Measurements from ENCODE around the gene PAX8.
A peak's percentile ranks its signal among the peaks of the same experiment; 100 is the strongest.

PAX8 gene

DNA sequence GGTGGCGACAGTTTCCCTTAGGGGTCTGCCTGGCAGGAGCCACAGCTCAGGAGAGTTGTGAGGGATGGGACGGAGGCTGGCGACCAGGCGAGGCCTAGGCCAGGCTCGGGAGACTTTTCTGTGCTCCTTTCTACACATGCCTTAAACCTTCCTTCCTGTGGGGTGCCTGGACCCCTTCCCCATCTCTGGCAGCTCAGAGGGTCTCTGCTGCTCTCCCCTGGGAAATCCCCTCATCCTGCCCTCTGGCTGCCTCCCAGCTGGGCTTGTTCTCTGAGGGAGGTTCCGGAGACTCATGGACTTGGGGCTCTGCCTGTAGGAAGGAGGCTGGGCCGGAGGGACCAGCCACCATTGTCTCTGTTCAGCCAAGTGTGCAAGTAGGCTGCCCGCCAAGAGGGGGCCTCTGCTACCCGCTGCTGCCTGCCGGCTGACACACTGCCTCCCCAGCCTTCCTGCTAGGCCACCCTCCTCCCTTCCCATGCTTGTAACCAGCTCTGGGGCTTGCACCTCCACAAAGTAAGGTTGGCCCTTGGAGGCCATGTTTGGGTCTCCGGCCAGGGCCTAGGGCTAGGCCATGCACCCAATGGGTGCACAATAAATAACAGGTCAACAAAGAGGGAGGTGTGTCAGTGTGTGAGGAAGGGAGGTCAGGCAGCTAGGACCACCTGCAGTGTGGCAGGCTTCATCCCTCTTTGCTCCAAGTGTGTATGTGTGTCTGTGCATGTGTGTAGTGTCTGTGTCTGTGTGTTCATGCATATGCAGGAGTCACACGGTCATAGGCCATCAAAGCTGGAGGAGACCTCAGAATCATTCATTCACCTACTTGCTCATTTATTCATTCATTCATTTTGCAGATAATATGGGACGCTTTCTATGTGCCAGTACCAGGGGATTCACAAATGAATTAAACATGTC lies 76.2 kb downstream of the PAX8 start:
- no peak for DNase-seq (ENCODE audit: low read depth)

DNA sequence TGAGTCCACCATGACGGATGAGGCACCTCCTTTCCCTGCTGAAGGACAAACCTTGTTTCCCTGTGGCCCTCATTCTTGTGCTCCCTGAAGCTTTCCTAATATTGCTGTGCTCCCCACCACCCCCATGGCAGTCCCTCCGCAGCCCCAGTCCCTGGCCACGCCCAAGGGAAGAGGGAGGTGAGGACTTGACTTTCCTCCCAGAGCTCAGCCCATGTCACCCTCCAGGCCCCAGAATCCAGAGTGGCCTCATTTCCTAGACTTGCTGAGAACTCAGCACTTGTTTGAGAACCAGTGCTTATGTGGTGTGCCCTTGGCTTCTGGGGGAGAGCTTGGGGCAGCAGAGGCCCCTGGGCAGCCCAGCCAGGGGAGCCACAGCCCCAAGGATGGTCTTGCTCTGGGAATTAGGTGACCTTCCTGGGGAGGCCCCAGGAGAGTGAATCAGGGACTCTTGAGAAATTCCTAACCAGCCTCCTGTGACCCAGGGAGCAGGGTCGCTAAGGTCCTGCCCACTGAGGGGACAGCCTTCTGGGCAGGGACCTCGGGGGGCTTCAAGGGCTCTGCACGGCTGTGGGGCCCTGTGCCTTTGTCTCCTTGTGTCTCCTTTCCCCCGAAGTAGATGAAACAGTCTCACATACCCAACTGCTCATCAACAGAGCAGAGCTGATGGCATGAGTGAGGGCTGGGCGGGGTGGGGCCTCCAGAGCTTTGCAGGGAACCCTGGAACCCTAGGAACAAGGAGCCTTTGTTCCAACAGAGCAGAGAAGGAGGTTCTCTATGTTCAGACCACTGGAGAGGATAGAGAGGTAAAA lies 77.0 kb downstream of the PAX8 start:
- DNase-seq (ENCODE audit: low read depth) = no peak

DNA sequence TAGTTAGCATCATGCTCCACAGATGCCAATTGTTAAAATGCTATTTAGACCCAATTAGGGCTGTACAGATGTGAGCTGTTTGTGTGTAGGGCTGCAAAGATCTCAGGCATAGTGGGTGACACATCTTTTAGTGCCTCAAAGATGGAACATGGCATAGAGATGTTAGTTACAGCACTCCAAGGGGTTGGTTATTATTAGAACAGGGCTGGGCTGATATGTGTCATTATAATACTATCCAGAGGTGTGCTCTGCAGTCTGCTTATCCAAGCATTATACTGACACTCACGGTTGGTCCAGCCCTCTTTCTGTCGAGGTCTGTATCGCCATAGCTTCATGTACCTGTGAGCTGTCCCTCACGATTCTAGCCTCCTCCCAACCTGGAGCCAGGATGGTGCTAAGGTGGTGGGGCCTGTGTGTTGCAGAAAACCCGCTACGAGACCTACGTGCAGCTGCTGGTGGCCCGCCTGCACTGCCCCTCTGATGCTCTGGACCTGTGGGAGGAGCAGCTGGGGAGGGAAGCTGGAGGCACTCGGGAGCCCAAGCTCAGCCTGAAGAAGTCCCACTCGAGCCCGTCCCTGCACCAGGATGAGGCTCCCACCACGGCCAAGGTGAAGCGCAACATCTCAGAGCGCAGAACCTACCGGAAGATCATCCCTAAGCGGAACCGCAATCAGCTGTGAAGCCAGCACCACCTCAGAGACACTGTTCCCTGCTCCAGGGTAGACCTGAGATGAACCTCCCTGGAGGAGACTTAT lies 77.8 kb downstream of the PAX8 start:
- no peak for DNase-seq (ENCODE audit: low read depth)

DNA sequence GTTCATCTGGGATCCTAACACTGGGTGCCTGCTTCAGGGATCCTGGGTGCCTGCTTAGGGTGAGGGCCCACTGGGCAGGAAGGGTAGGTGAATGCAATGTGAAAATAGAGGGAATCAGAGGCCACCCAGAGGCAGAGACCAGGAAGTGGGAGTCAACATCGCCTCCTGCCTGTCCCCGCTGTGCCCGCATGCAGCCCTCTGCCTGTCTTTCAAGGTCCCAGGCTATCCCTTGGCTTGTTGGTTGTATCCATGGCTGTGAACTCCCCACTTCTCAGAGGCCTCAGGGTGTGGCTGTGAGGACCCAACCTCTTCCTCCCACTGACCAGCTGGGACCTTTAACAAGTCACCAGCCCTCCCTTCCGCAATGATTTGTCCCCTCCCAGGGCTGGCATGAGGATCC lies 78.5 kb downstream of the PAX8 start:
- DNase-seq (ENCODE audit: low read depth) = no peak

DNA sequence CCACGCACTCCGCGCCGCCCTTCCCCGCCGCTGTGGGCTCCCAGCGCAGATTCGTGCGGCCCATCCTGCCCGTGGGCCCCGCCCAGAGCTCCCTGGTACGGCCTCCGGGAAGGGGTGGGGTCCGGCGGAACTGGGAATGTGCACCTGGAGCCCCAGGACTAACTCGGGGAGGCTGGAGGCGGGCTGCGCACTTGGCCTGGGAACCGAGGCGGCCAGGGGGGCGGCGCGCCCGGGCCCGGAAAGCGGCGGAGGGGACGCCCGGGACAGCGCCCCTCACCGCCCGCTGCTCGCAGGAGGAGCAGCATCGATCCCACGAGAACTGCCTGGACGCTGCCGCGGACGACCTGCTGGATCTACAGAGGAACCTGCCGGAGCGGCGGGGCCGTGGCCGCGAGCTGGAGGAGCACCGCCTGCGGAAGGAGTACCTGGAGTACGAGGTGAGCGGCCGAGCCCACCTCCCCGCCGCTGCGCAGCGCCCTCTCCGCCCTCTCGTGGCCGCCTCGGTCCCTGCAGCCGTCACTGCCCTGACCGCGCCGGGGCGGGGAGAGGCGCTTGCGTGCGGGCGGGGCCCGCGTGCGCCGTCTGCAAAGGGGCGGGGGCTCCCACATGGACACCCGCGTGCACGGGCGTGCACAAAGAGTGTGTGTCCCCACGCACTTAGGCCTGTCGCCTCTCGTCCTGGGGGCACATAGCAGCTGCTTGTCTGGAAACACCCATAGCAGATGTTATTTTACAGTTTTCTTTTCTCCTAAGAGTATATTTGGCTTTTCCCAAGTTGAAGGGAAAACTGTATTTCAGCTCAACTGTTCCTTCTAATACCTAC lies 79.7 kb downstream of the PAX8 start:
- DNase-seq (ENCODE audit: low read depth) = peak; percentile 45

DNA sequence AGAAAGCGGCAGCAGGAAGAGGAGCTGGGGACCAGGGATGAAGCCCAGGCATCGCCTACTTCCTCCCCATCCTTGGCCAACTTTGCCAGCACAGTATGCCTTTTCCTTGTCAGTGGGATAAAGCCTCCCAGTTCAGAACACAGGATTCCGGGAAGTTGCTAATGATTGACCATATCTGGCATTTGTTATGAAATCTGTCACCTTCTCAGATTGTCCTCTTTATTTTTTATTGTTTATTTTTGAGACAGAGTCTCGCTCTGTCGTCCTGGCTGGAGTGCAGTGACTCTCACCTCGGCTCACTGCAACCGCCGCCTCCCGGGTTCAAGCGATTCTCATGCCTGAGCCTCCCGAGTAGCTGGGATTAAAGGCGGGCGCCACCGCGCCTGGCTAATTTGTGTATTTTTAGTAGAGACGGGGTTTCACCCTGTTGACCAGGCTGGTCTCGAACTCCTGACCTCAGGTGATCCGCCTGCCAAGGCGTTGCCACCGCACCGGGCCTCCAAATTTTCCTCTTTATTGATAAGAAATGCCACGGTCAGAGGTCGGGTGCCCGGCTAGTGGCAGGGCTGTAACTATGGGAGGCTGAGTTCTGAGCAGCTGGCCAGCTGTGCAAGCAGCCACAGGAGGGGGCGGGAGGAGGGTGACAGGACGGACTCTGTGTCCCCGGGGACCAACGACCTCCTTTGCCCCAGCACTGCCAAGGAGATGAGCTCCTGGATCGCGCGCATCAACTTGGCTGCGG lies 80.5 kb downstream of the PAX8 start:
- no peak for DNase-seq (ENCODE audit: low read depth)

DNA sequence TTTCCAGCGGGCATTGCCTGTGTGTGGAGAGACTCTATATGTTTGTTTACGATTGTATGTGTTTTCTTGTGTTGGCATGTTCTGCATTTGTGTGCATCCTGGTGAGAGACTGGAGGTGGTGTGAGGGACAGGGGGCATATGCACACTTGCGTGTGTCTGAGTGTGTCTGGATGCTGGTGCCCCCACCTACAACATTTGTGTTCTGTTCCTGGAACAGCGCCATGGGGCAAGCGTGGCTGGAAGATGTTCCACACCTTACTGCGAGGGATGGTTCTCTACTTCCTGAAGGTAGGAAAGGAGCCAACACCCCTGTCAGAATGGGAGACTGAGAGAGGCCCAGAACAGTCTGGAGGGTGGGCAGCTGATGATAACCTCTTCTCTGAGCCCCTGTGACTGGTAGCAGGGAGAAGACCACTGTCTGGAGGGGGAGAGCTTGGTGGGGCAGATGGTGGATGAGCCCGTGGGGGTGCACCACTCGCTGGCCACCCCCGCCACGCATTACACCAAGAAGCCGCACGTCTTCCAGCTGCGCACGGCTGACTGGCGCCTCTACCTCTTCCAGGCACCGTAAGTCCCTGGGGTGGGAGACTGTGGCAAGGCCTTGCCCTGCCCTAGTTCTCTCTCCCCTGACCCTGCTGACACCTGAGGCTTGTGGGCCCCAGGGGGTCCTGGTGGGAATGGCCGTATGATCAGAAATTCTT lies 81.2 kb downstream of the PAX8 start:
- no peak for DNase-seq (ENCODE audit: low read depth)

DNA sequence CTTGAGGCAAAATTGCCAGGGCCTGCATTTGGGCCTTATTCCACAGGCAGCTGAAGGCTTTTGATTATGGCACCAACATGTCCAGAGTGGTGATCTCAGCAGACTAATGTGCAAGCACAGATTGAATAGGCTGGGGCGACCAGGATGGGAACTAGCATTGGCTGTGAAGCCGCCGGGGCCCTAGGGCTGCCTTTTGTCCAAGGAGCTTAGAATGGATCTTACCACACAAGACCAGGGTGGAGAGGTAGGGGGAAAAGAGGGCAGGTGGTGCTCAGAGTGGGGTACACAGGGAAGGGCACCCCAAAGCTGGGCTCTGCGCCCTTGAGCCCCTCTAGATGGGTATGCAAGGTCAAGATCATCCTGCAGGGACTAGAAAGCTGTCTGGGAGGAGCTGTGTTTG lies 81.9 kb downstream of the PAX8 start:
- DNase-seq (ENCODE audit: low read depth) = no peak

DNA sequence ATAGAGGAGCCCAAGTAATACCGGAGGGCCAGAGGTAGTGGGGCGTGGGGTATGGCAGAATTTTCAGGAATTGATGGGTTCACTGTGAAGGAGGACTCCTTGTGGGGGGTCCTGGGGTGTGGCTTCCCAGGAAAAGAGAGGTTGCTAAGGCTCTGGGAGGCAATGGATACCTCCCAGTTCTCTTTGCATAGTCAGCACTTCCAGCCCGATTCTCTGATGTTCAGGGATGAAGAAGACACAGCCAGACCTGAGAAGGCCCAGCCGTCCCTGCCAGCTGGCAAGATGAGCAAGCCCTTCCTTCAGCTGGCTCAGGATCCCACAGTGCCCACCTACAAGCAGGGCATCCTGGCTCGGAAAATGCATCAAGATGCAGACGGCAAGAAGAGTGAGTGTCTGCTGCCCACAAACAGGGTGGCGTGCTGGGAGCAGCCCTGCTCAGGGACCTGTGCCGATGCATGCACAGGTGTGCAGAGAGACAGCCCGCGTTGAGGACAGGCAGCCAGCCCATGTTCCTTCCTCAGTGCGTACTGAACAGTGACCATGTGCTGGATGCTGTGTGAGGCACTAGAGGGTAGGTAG lies 82.7 kb downstream of the PAX8 start:
- DNase-seq (ENCODE audit: low read depth) = no peak

DNA sequence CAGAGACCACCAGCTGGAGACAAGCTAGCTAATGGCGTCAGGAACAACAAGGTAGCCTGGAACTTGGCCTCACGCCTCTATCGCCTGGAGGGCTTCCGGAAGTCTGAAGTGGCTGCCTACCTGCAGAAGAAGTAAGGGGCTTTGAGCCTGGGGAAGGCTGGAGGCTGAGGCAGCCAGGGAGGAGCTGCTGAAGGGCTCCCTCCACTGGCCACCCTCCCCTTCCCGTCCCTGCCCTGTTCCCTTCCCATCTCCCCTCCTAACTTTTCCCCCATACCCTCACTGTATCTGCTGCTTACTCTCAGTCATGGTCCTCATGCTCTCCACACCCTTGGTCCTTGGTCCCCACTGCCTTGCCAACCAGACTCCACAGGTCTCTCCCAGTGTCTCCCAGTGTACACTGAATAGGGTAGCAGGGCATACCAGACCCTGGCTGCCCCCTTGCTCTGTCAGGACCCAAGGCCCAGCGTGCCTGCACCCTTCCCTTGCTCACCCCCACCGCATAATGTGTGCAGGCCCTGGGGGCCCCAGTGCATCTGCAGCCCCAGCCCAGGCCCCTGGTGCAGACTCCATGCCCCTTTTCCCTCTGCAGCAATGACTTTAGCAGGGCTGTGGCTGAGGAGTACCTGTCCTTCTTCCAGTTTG lies 86.1 kb downstream of the PAX8 start:
- no peak for DNase-seq (ENCODE audit: low read depth)

DNA sequence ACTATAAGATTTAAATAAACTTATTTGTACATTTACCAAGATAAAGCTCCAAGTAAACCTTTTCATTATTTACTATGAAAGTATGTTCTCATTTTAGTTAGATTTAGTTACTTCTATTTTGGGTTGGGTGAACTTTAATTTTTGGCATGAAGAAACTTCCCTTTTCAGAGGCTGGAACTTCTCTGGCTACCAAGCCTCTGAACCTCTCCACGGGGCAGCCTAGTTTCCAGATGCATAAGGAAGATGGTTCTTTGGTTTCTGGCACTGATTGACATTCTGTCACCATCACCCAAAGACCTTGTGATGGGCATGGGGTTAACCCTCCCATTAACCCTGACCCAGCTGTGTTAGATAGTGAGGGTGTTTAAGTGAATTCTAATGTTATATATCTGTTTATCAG lies 87.8 kb downstream of the PAX8 start:
- no peak for DNase-seq (ENCODE audit: low read depth)

DNA sequence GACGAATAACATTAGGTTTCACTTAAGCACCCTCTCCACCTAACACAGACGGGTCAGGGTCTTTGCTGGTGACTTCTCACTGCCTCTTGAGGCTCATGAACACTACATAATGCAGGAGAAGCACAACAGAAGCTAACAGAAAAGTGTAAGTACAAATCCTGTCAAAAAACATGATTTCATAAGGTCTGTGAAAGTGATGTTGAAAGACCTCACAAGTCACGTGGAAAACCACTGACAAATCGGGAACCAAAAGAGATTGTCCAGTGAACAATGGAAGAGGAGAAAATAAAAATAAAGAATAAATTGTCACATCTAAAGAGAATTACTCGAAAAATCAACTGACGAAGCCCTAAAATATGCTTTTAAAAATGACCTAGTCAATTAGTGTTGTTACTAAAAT lies 91.0 kb downstream of the PAX8 start:
- no peak for DNase-seq (ENCODE audit: low read depth)

DNA sequence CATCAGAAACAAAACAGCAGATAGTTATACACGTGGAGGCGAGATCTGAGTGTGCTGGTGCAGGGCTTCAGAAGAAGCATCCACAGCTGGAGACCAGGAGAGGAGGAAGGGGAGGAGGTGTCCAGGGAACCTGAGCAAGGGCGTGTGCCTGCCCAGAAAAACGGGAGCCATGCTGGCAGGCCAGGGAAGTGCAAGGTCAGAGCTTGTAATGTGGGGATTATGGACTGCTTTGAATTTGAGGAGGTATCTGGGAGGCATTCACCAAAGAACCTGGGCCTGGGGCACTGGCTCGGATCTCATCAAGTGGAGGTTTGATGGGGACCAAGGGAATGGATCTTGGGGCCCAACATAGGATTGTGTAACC lies 92.3 kb downstream of the PAX8 start:
- no peak for DNase-seq (ENCODE audit: low read depth)

DNA sequence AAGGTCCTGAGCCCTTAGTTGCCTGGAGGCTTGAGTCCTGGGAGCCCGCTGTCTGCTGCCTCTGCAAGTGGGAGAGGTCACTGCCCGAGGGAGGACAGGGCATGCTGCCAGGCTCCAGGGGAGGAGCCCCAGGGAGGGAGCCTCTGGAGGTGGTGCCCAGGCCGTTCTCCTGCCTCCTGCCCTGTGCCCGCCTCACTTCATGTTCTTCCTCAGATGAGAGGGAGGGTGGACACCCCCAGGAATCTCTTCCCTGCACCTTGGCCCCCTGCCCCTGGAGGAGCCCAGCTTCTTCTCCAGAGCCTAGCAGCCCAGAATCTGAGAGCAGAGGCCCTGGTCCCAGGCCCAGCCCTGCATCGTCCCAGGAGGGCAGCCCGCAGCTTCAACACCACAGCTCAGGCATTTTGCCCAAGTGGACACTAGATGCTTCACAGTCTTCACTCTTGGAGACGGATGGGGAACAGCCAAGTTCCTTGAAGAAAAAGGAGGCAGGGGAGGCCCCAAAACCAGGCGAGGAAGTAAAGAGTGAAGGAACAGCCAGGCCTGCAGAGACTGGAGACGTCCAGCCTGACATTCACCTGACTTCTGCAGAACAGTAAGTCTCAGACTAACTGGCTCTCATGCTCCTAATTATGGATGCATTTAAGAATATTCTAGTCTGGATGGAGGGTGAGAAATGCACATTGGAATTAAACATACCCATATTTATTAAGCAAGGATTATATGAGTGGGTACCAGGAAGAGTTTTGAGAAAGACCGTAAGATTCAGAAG lies 92.9 kb downstream of the PAX8 start:
- no peak for DNase-seq (ENCODE audit: low read depth)

DNA sequence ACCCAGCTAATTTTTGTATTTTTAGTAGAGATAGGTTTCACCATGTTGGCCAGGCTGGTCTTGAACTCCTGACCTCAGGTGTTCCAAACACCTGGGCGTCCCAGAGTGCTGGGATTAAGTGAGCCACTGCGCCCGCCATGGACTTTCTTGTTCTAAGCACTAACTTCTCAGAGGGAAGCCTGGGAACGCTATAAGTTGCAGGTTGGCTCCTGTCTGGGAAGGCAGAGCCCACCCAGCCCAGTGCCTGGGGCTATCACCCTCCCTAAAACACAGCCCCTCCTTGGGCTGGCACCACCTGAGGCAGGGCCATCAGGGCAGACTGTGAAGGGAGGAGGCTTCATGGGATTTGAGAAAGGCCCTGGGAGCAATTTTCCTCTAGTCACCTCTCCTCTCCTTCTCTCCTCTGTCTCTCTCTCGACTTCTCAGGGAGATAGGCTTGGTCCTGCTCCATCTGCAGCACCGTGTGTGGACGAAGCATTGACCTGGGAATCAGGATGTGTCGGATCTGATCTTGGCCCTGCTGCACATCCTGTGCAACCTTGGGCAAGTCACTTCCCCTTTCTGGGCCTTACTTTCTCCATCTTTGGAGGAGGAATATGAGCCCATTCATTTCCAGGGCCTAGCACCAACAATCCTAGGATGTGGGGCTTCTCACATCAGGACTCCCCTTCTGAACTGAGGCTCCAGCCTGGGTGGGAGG lies 94.0 kb downstream of the PAX8 start:
- DNase-seq (ENCODE audit: low read depth) = no peak

DNA sequence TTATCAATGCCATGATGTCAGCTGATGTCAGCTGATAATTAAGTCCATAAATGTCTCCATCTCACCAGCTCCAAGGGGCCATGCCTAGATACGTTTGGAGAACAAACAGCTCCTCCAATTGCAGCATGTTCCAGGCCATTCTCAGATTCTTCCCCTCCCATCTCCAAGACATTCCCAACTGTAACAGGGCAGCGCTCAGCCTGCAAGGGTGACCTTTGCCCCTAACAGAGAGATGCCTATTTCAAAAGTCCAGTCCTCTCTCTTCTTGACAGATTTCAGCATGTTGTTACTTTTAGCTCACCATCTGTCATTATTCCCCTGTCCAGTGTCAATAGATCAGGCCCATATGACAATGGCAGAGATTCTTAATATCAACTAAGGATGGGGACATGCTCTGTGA lies 95.0 kb downstream of the PAX8 start:
- DNase-seq (ENCODE audit: low read depth) = no peak

DNA sequence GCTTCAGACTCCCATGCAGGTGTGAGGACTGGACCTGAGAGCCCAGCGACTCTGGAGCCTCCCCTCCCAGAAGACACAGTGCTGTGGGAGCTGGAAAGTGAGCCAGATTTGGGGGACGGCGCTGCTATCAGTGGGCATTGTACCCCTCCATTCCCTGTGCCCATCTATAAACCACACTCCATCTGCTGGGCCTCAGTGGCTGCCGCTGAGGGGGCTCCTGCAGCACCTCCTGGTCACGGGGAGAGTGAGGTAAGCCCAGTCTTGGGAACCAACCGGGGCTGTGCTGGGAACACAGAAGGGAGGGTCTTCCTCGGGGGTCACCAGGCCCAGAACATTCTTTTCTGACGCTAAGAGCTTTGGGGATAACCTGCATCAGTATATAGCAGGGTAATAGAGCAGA lies 95.5 kb downstream of the PAX8 start:
- DNase-seq (ENCODE audit: low read depth) = no peak

Data from fibroblast of the conjunctiva (primary cell).